Erythroblast (primary cell): Measurements from ENCODE around the gene LRRC30.

ENCODE experiments used
- GATA1 ChIP-seq: IDR thresholded peaks from 2 replicates; pipeline ENCODE4 v1.6.1; 2011; ENCODE audit warnings: low read depth, mild to moderate bottlenecking, control low read depth, low read length, moderate library complexity
- POLR2A ChIP-seq: IDR thresholded peaks from 2 replicates; pipeline ENCODE4 v1.6.1; 2011; ENCODE audit warnings: mild to moderate bottlenecking, low read length

- TF ChIP-seq POLR2A (no peak), GATA1 (no peak)
Observed at GRCh38 chr18:7234091-7234490, 3.2 kb downstream of the LRRC30 start.
